K562 treated with DMSO at 1 percent for 4 hours (cell line): ENCODE measurements around the gene UBA6. TPM values are rescaled to one million over a fixed set of nuclear protein-coding genes. Genes with fewer than 3 reads are reported as not detected.

ENCODE experiments used
- total RNA-seq: library from RNA; unstranded; fragments of 300-600 nt; gene quantifications from 2 replicates; pipeline ENCODE4 v1.2.3, GENCODE V29; 2022; ENCODE audit not compliant: insufficient read depth

UBA6 gene
- total RNA-seq, result 28.5 and 46.2 TPM in 2 replicates

DNA sequence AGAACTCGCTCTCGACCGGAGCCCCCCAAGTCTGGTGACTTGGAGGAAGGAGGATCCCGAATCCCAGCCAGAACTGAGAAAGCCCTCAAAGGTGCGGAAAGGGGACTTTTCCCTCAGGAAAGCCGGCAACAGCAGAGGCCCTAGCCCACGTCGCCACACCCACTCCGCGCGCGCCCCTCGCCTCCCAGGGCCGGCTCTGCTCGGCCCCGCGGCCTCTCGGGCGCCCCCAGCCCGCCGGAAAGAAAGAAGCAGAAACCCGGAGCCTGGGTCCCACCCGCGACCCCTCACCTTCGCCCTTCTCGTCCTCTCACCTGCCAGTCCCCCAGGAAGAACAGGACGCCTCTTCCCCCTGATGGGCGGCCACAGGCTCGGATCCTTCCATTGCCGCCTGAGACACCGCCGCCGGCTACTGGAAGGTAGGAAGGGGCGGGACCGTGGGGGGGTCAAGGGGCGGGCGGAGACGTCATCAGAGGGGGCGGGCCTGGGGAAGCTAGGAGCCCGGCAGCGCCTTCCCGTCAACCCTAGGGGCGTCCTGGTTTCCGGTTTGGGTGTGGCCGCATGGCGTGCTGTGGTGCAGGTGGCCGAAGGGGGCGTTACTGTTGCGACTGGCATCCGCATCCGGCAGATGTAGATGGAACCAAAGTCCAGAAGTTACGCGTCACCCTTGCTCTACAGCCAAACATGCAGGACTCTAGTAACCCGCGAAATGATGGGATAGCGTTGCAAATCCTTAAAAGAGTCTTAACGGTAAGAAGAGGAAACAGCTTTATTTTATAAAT, at the start of gene UBA6:
Gene UBA6, minus strand, starts transcription at position 418 of the 779 bp plus-strand sequence. Its CDS starts 36 bp downstream, at position 382.

Other genes with a start within 250 kb of the UBA6 start
- gene CENPC, start 155.7 kb downstream of the UBA6 start, total RNA-seq, result 3.5 and 8.6 TPM in 2 replicates
- gene STAP1, start 142.4 kb downstream of the UBA6 start, total RNA-seq, result 1.8 TPM in 1 of 2 replicates, not detected in the other
- not detected in 2 replicates for gene GNRHR, start 53.2 kb upstream of the UBA6 start, total RNA-seq
- gene TMPRSS11D, start 182.8 kb upstream of the UBA6 start, total RNA-seq, result not detected in 2 replicates